PC-3 (cell line): ENCODE results near the gene FSIP1.

Source experiments
- CTCF ChIP-seq: fragments of 300-600 bp; sonication (generic); conservative IDR thresholded peaks from 2 replicates; pipeline ENCODE4 v1.5.1; 2017; ENCODE audit warnings: antibody characterized with exemption, low read depth, mild to moderate bottlenecking, low read length
- EZH2 ChIP-seq: fragments of 300-600 bp; sonication (generic); IDR thresholded peaks from one replicate; pipeline ENCODE4 v1.6.1; 2017; ENCODE audit warnings: antibody characterized with exemption, mild to moderate bottlenecking, low read length; ENCODE audit not compliant: unreplicated experiment
- EZH2phosphoT487 ChIP-seq: fragments of 300-600 bp; sonication (generic); IDR thresholded peaks from 2 replicates; pipeline ENCODE4 v1.6.1; 2018; ENCODE audit warnings: mild to moderate bottlenecking, antibody characterized with exemption, low read length, borderline replicate concordance

DNA sequence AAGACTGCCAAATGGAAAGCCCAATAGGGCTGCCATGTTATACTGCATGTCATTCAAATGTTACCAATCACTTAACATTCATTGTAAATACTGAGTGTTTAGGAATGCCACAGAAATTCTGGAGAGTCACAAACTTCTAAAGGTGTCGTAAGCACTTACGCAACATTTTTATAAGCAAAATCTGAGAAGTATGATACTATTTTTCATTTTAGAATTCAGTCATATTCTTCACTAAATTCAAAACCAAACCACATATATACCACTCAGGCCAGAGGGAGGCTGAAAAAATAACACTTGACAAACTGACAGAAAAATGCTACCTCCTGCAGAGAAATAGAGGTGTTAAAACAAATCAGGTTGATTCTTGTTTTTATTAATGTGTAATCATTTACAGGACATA is 112.0 kb downstream of the FSIP1 start:
- TF ChIP-seq CTCF = no peak
- TF ChIP-seq EZH2 = no peak
- TF ChIP-seq EZH2phosphoT487 = no peak
